H1 (cell line): ENCODE measurements around the gene OLFM2. TPM values are rescaled to one million over a fixed set of nuclear protein-coding genes. Genes with fewer than 3 reads are reported as not detected.

ENCODE experiments used
- CTCF ChIA-PET: fragments of 300-600 bp; sonication (Branson Sonifier 250); formaldehyde crosslinking; loops from one replicate; lab custom pipeline; 2021; ENCODE audit not compliant: partially characterized antibody; lab: Charles Lee
- POLR2A ChIA-PET: fragments of 300-600 bp; sonication (Branson Sonifier 250); formaldehyde crosslinking; loops from one replicate; lab custom pipeline; 2021; ENCODE audit warnings: inconsistent platforms; ENCODE audit not compliant: partially characterized antibody; lab: Charles Lee
- DNase-seq, 2 experiments: peaks; one replicate each; pipeline versions ENCODE4 v3.0.0 to v3.0.0-alpha.2; 2010 to 2022; ENCODE audit warnings: low spot score in 2 of 2, low read depth in 1 of 2, mixed read lengths in 1 of 2
- FAIRE-seq: peaks from 2 replicates; lab custom pipeline; 2011; peaks lifted over from hg19 to GRCh38; lab: Jason Lieb, UNC
- H2AFZ ChIP-seq: 2 replicates; pipeline ENCODE4 v1.8.1; 2012; ENCODE audit warnings: low read length, inconsistent platforms
- H2AK5ac ChIP-seq: 2 replicates; pipeline ENCODE4 v1.6.1; 2013; ENCODE audit warnings: low read depth, low read length
- H2BK120ac ChIP-seq: replicated peaks from 2 replicates; pipeline ENCODE3; 2013; ENCODE audit warnings: low read depth, low read length, inconsistent platforms
- H2BK12ac ChIP-seq: 2 replicates; pipeline ENCODE4 v1.6.1; 2013; ENCODE audit warnings: low read depth, low read length
- H2BK15ac ChIP-seq: 2 replicates; pipeline ENCODE4 v1.6.1; 2013; ENCODE audit warnings: low read length
- H2BK20ac ChIP-seq: 2 replicates; pipeline ENCODE4 v1.6.1; 2013; ENCODE audit warnings: low read length
- H2BK5ac ChIP-seq: 2 replicates; pipeline ENCODE4 v1.6.1; 2013; ENCODE audit warnings: low read depth, low read length
- H3K14ac ChIP-seq: 2 replicates; pipeline ENCODE4 v1.6.1; 2013; ENCODE audit warnings: inconsistent platforms; ENCODE audit not compliant: insufficient read length
- H3K18ac ChIP-seq: 2 replicates; pipeline ENCODE4 v1.6.1; 2013; ENCODE audit warnings: low read length; ENCODE audit errors: extremely low read depth
- H3K23ac ChIP-seq: 2 replicates; pipeline ENCODE4 v1.6.1; 2013; ENCODE audit warnings: inconsistent platforms; ENCODE audit not compliant: insufficient read length
- H3K23me2 ChIP-seq: 2 replicates; pipeline ENCODE4 v1.6.1; 2013; ENCODE audit warnings: low read depth, low read length
- H3K27ac ChIP-seq: 2 replicates; pipeline ENCODE4 v1.6.1; 2011; ENCODE audit warnings: low read depth, low read length, inconsistent platforms
- H3K27me3 ChIP-seq, 4 experiments: replicated peaks in 1 of 4; 1 replicate in 1 of 4; 2 replicates in 3 of 4; pipeline versions ENCODE4 v1.6.1 to v1.8.1; 2011 to 2013; ENCODE audit warnings: low read length in 3 of 4, mild to moderate bottlenecking in 3 of 4, inconsistent platforms in 2 of 4, mixed read lengths in 2 of 4, moderate library complexity in 1 of 4; ENCODE audit not compliant: control insufficient read depth in 3 of 4, insufficient read depth in 3 of 4; ENCODE audit errors: extremely low read depth in 1 of 4
- H3K36me3 ChIP-seq, 4 experiments: 2 replicates each; pipeline versions ENCODE4 v1.6.1 to v1.8.1; 2011 to 2013; ENCODE audit warnings: mild to moderate bottlenecking in 4 of 4, low read length in 3 of 4, moderate library complexity in 2 of 4, control low read depth in 1 of 4, inconsistent platforms in 1 of 4; ENCODE audit not compliant: insufficient read depth in 4 of 4, control insufficient read depth in 2 of 4
- H3K4ac ChIP-seq: replicated peaks from 2 replicates; pipeline ENCODE3; 2013; ENCODE audit warnings: low read length, low read depth, mixed read lengths, inconsistent platforms; ENCODE audit not compliant: insufficient read length
- H3K4me1 ChIP-seq, 4 experiments: replicated peaks in 1 of 4; 1 replicate in 1 of 4; 2 replicates in 3 of 4; pipeline versions ENCODE4 v1.6.1 to v1.8.1; 2011 to 2013; ENCODE audit warnings: low read length in 3 of 4, inconsistent platforms in 2 of 4, mixed read lengths in 1 of 4; ENCODE audit not compliant: insufficient read depth in 4 of 4, control insufficient read depth in 3 of 4
- H3K4me2 ChIP-seq, 2 experiments: 2 replicates each; pipeline versions ENCODE4 v1.6.1 to v1.8.1; 2011 to 2013; ENCODE audit warnings: low read depth in 2 of 2, low read length in 2 of 2, control low read depth in 1 of 2, inconsistent platforms in 1 of 2, mild to moderate bottlenecking in 1 of 2; ENCODE audit not compliant: insufficient read depth in 1 of 2
- H3K4me3 ChIP-seq, 4 experiments: fragments of 200-600, 300-600 bp in 1 of 4; sonication (generic), shearing (Covaris generic), sonication (Bioruptor Twin) in 1 of 4; 2 replicates each; pipeline versions ENCODE4 v1.5.1 to v1.8.1; 2011 to 2016; ENCODE audit warnings: low read length in 4 of 4, low read depth in 3 of 4, control low read depth in 2 of 4, inconsistent platforms in 2 of 4, mild to moderate bottlenecking in 2 of 4, mixed read lengths in 1 of 4, moderate library complexity in 1 of 4; ENCODE audit not compliant: insufficient read depth in 2 of 4; ENCODE audit errors: extremely low read depth in 1 of 4
- H3K56ac ChIP-seq: replicated peaks from 2 replicates; pipeline ENCODE3; 2013; ENCODE audit warnings: low read depth, mild to moderate bottlenecking, mixed read lengths, low read length, inconsistent platforms; ENCODE audit not compliant: insufficient read length
- H3K79me1 ChIP-seq: 2 replicates; pipeline ENCODE4 v1.6.1; 2013; ENCODE audit warnings: low read depth, low read length, control low read depth
- H3K79me2 ChIP-seq, 2 experiments: 2 replicates each; pipeline versions ENCODE4 v1.6.1 to v1.8.1; 2012 to 2013; ENCODE audit warnings: low read length in 2 of 2, mild to moderate bottlenecking in 2 of 2, inconsistent platforms in 1 of 2; ENCODE audit not compliant: insufficient read depth in 2 of 2, control insufficient read depth in 1 of 2
- H3K9ac ChIP-seq, 4 experiments: replicated peaks in 1 of 4; 1 replicate in 1 of 4; 2 replicates in 3 of 4; pipeline versions ENCODE4 v1.6.1 to v1.8.1; 2011 to 2013; ENCODE audit warnings: low read depth in 3 of 4, low read length in 3 of 4, control low read depth in 2 of 4, mild to moderate bottlenecking in 2 of 4, moderate library complexity in 2 of 4, inconsistent platforms in 1 of 4; ENCODE audit errors: extremely low read depth in 1 of 4
- H3K9me3 ChIP-seq, 2 experiments: 2 replicates each; pipeline versions ENCODE4 v1.6.1 to v1.8.1; 2012 to 2013; ENCODE audit warnings: mild to moderate bottlenecking in 2 of 2, moderate library complexity in 2 of 2, control low read depth in 1 of 2, inconsistent platforms in 1 of 2, low read depth in 1 of 2, low read length in 1 of 2, mixed read lengths in 1 of 2; ENCODE audit not compliant: insufficient read depth in 2 of 2
- H4K20me1 ChIP-seq, 2 experiments: replicated peaks in 1 of 2; 2 replicates each; pipeline versions ENCODE3 to v1.8.1; 2011 to 2013; ENCODE audit warnings: inconsistent platforms in 2 of 2, low read length in 2 of 2, mild to moderate bottlenecking in 1 of 2; ENCODE audit not compliant: insufficient read depth in 2 of 2, control insufficient read depth in 1 of 2
- H4K5ac ChIP-seq: 2 replicates; pipeline ENCODE4 v1.6.1; 2013; ENCODE audit warnings: low read length, low read depth, mixed read lengths, inconsistent platforms; ENCODE audit not compliant: insufficient read length
- H4K8ac ChIP-seq: 2 replicates; pipeline ENCODE4 v1.8.0; 2013; ENCODE audit warnings: mild to moderate bottlenecking, moderate library complexity, low read length, inconsistent platforms; ENCODE audit not compliant: insufficient read depth; ENCODE audit errors: extremely low read depth
- H4K91ac ChIP-seq: replicated peaks from 2 replicates; pipeline ENCODE3; 2013; ENCODE audit warnings: low read length, mixed read lengths, inconsistent platforms; ENCODE audit not compliant: insufficient read length
- ATF3 ChIP-seq: IDR thresholded peaks from 2 replicates; pipeline ENCODE4 v1.6.1; 2011; ENCODE audit warnings: low read depth, mild to moderate bottlenecking, low read length; ENCODE audit not compliant: insufficient read depth
- CHD1 ChIP-seq: IDR thresholded peaks from 2 replicates; pipeline ENCODE4 v1.6.1; 2012; ENCODE audit warnings: low read depth, low read length, improper control_type of control experiment
- CTBP2 ChIP-seq: IDR thresholded peaks from 2 replicates; pipeline ENCODE4 v1.7.0; 2011; ENCODE audit warnings: borderline replicate concordance, mild to moderate bottlenecking, moderate library complexity, mixed read lengths, low read length; ENCODE audit not compliant: insufficient read depth, insufficient read length
- EP300 ChIP-seq, 2 experiments: IDR thresholded peaks; 1 replicate in 1 of 2; 2 replicates in 1 of 2; pipeline ENCODE4 v1.6.1; 2011 to 2012; ENCODE audit warnings: low read depth in 2 of 2, low read length in 2 of 2, mild to moderate bottlenecking in 2 of 2, borderline replicate concordance in 1 of 2, inconsistent platforms in 1 of 2, moderate library complexity in 1 of 2
- JUN ChIP-seq: IDR thresholded peaks from 2 replicates; pipeline ENCODE4 v1.6.1; 2011; ENCODE audit warnings: low read depth, mild to moderate bottlenecking, improper control_type of control experiment, low read length
- PHF8 ChIP-seq: fragments of 200-600 bp; sonication (generic); conservative IDR thresholded peaks from 2 replicates; pipeline ENCODE4 v1.7.1; 2012; ENCODE audit warnings: low read depth, mild to moderate bottlenecking, inconsistent platforms, low read length, moderate library complexity
- RAD21 ChIP-seq, 2 experiments: IDR thresholded peaks in 1 of 2; conservative IDR thresholded peaks in 1 of 2; 2 replicates each; pipeline ENCODE4 v1.6.1; 2011; ENCODE audit warnings: low read depth in 2 of 2, low read length in 2 of 2, improper control_type of control experiment in 1 of 2, inconsistent platforms in 1 of 2, mild to moderate bottlenecking in 1 of 2, moderate library complexity in 1 of 2
- SUZ12 ChIP-seq: fragments of 200-600 bp; sonication (generic); IDR thresholded peaks from 2 replicates; pipeline ENCODE4 v1.6.1; 2012; ENCODE audit warnings: mild to moderate bottlenecking, inconsistent platforms, low read length, moderate library complexity, mixed read lengths
- TAF1 ChIP-seq: IDR thresholded peaks from 2 replicates; pipeline ENCODE4 v1.6.1; 2011; ENCODE audit warnings: mild to moderate bottlenecking, low read depth, low read length
- TBP ChIP-seq: IDR thresholded peaks from 2 replicates; pipeline ENCODE4 v1.6.1; 2011; ENCODE audit warnings: low read depth, low read length, improper control_type of control experiment
- WGBS, 2 experiments: shearing (Covaris generic) in 1 of 2; methylation state at CpG; one replicate each; pipeline versions ENCODE4 v1.1.6 to v1.1.7; 2013 to 2015; ENCODE audit warnings: low lambda C conversion rate in 2 of 2, mixed read lengths in 2 of 2, inconsistent platforms in 1 of 2, low coverage in 1 of 2, missing lambda C conversion rate in 1 of 2; ENCODE audit not compliant: insufficient replicate concordance in 2 of 2, insufficient coverage in 1 of 2, insufficient read length in 1 of 2; ENCODE audit errors: extremely low coverage in 1 of 2, missing lambda C conversion rate in 1 of 2; 5-methylcytosine and 5-hydroxymethylcytosine counted together
- polyA plus RNA-seq, 7 experiments: library from polyadenylated mRNA; depleted of rRNA in 3 of 7; stranded (reverse) in 5 of 7; unstranded in 2 of 7; fragments of >200 nt in 5 of 7; fragments of 200-250 nt in 2 of 7; gene quantifications; 1 replicate in 5 of 7; 2 replicates in 1 of 7; 4 replicates in 1 of 7; pipeline versions ENCODE4 v1.2.1 to v1.2.3, GENCODE V29; 2011 to 2013; ENCODE audit warnings: missing spikeins in 2 of 7, mixed read lengths in 2 of 7
- total RNA-seq: library from RNA; stranded (reverse); fragmentation: NEBNext Ultra II Directional; extraction: Animal tissue kit (Norgen Biotek cat#: 25700); gene quantifications from 2 replicates; pipeline ENCODE4 v1.2.1, GENCODE V29; 2021

Gene OLFM2
- total and polyA plus RNA-seq, 2 of the 8 experiments (the other 6 are each of a cell fraction or from before 2014, with no cell fraction given): 68.2 to 151 TPM

DNA sequence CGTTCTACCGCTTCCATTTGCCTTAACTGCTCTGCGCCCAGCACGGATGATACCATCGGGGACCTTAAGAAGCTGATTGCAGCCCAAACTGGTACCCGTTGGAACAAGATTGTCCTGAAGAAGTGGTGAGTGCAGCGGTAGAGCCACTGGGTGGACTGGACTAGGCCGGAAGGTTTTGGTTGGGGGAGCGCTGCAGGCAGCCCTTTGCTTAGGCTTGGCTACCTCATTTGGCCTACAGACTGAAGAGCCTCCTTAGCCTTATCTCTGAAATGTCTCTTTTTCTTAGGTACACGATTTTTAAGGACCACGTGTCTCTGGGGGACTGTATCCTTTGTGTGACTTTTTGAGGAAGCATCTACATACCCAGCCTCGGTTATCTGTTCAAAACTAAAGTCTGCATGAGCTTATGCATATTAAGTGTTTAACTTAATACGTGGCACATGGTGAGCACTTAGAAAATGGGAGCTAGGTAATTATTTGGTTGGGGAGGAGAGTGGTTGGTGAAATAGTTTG lies 107.7 kb downstream of the OLFM2 start:
- Histone ChIP-seq H3K9me3 (no peaks in the 10 kb centered on the region), H2AFZ (no peak overlapping the region), H2BK20ac (no peak overlapping the region), H3K4me1 (peaks cover 0 to 5% (median 0%) of the 10 kb centered on the region in 4 experiments; a peak in 2 of 7 replicates), H2AK5ac (no peak overlapping the region), H3K79me1 (peaks cover 5% of the 10 kb centered on the region), H3K56ac (no peak overlapping the region), H3K4me2 (peak overlapping the region; percentile 90 to 93), H4K5ac (no peak overlapping the region), H3K27ac (no peak overlapping the region), H2BK120ac (no peak overlapping the region), H2BK5ac (no peak overlapping the region), H3K23me2 (peaks cover 9% of the 10 kb centered on the region; the same call in 1 of the 2 replicates), H2BK15ac (no peak overlapping the region), H4K20me1 (peaks cover 6 to 7% of the 10 kb centered on the region in 2 experiments), H3K23ac (no peak overlapping the region), H3K27me3 (no peaks in the 10 kb centered on the region), H3K9ac (peak overlapping the region; percentile 69 to 82 (median 78)), H3K4me3 (peak overlapping the region; percentile 77 to 93 (median 90)), H3K14ac (no peak overlapping the region), H3K4ac (no peak overlapping the region), H3K36me3 (peaks cover 4 to 8% (median 8%) of the 10 kb centered on the region in 4 experiments; a peak in 7 of 8 replicates), H3K18ac (no peak overlapping the region), H2BK12ac (no peak overlapping the region), H4K8ac (peak overlapping the region; percentile 66; the same call in 1 of the 2 replicates), H3K79me2 (peaks cover 13 to 39% of the 10 kb centered on the region in 2 experiments), H4K91ac (no peak overlapping the region)
- DNase-seq: no peak
- ChIA-PET POLR2A (interaction anchor here (0.7 to 1.7 kb wide), 4 partner anchors 9 to 281 kb away, joined by 4 to 5 read pairs (median 4); partner anchors contain the start of gene FBXL12), CTCF (no interaction called here)
- 37% methylated on average over 13 of the region's 13 CpGs; no CpG with 5 or more reads in 1 of the 2 experiments for WGBS, 2 experiments
- FAIRE-seq: no peak
- TF ChIP-seq CTBP2 (no peak), TAF1 (no peak), SUZ12 (no peak), TBP (no peak), EP300 (IDR thresholded peaks at IDR 0.05; ENCODE audit: borderline replicate concordance in 1 of 2, low read depth in 2 of 2, low read length in 2 of 2) (no peak), PHF8 (no peak), JUN (no peak), CHD1 (no peak), RAD21 (IDR thresholded peaks at IDR 0.05 in 1 of 2, conservative IDR thresholded peaks at IDR 0.05 in 1 of 2; ENCODE audit: low read depth in 2 of 2, low read length in 2 of 2) (no peak), ATF3 (no peak)
